ENCODE measurements around the gene PREP.

Gene PREP

GRCh38 chr6:105374010-105374420 is 28.9 kb downstream of the PREP start:
- DNase-seq (ENCODE audit: extremely low read depth, low read depth), result peak; percentile 10
- no peak for TF ChIP-seq CTCF (IDR thresholded peaks at IDR 0.05; ENCODE audit: low read depth, low read length)

- no peak for TF ChIP-seq CTCF (IDR thresholded peaks at IDR 0.05; ENCODE audit: low read depth, low read length)
- no peak for DNase-seq (ENCODE audit: extremely low read depth, low read depth)
Observed at GRCh38 chr6:105373481-105373880, 29.4 kb downstream of the PREP start.

GRCh38 chr6:105372849-105373182 is 30.1 kb downstream of the PREP start:
- TF ChIP-seq CTCF (IDR thresholded peaks at IDR 0.05; ENCODE audit: low read depth, low read length), result no peak
- no peak for DNase-seq (ENCODE audit: extremely low read depth, low read depth)

GRCh38 chr6:105372142-105372848 is 30.6 kb downstream of the PREP start:
- DNase-seq (ENCODE audit: extremely low read depth, low read depth), result no peak
- TF ChIP-seq CTCF (IDR thresholded peaks at IDR 0.05; ENCODE audit: low read depth, low read length), result no peak

- no peak for TF ChIP-seq CTCF (IDR thresholded peaks at IDR 0.05; ENCODE audit: low read depth, low read length)
- no peak for DNase-seq (ENCODE audit: extremely low read depth, low read depth)
Observed at GRCh38 chr6:105370351-105370750, 32.5 kb downstream of the PREP start.

- TF ChIP-seq CTCF (IDR thresholded peaks at IDR 0.05; ENCODE audit: low read depth, low read length), result no peak
Observed at GRCh38 chr6:105369145-105369544, 33.7 kb downstream of the PREP start.

GRCh38 chr6:105364243-105364642 is 38.6 kb downstream of the PREP start:
- no peak for DNase-seq (ENCODE audit: extremely low read depth, low read depth)
- TF ChIP-seq CTCF (IDR thresholded peaks at IDR 0.05; ENCODE audit: low read depth, low read length), result no peak

More at GRCh38 chr6:105369145-105369544, 33.7 kb downstream of the PREP start:
- DNase-seq (ENCODE audit: extremely low read depth, low read depth), result no peak
